Right atrium auricular region (tissue), 2 donors: Measurements from ENCODE around the gene GRAMD2A. TPM values are rescaled to one million over a fixed set of nuclear protein-coding genes. Genes with fewer than 3 reads are reported as not detected.

Experiments used
- DNase-seq: peaks from one replicate; pipeline ENCODE4 v3.0.0-alpha.2; 2019; ENCODE audit warnings: low spot score
- H3K27ac ChIP-seq, 2 donors: fragments of 200-600 bp; sonication (generic); 1 replicate in 1 of 2; 2 replicates in 1 of 2; pipeline ENCODE4 v1.5.1; 2016 to 2019
- H3K27me3 ChIP-seq, 2 donors: fragments of 200-600 bp; sonication (generic); one replicate each; pipeline versions ENCODE4 v1.5.1 to v1.6.0; 2017 to 2019
- H3K36me3 ChIP-seq: fragments of 200-600 bp; sonication (generic); one replicate; pipeline ENCODE4 v1.5.1; 2016
- H3K4me1 ChIP-seq, 2 donors: fragments of 200-600 bp; sonication (generic); one replicate each; pipeline versions ENCODE4 v1.5.1 to v1.6.0; 2017 to 2019
- H3K4me3 ChIP-seq, 2 donors: fragments of 200-600 bp; sonication (generic); 1 replicate in 1 of 2; 2 replicates in 1 of 2; pipeline ENCODE4 v1.5.1; 2017 to 2019; ENCODE audit warnings: mild to moderate bottlenecking in 1 of 2, moderate library complexity in 1 of 2
- H3K9me3 ChIP-seq, 2 donors: fragments of 200-600 bp; sonication (generic); one replicate each; pipeline ENCODE4 v1.5.1; 2019
- CTCF ChIP-seq, 2 donors: fragments of 200-600 bp; sonication (generic); IDR thresholded peaks; one replicate each; pipeline ENCODE4 v1.5.1; 2019; ENCODE audit warnings: antibody characterized with exemption in 2 of 2
- total RNA-seq, 2 donors: library from RNA; depleted of rRNA; stranded (reverse); fragments of >200 nt; gene quantifications; one replicate each; pipeline ENCODE4 v1.1.0, GENCODE V29; 2016

The GRAMD2A gene
- total RNA-seq, 2 donors from 2014 or later = 0.83 TPM; not detected in 1

GRCh38 chr15:72227192-72227586, 29.6 kb upstream of the GRAMD2A start:
- TF ChIP-seq CTCF (IDR thresholded peaks at IDR 0.05) = no peak
- no peaks in the 10 kb centered on the region for H3K27me3 ChIP-seq

GRCh38 chr15:72223278-72223677, 25.7 kb upstream of the GRAMD2A start:
- no peak overlapping the region for H3K4me3 ChIP-seq
- no peak for TF ChIP-seq CTCF (IDR thresholded peaks at IDR 0.05)
- no peak for DNase-seq
- H3K9me3 ChIP-seq = no peaks in the 10 kb centered on the region
- peak overlapping the region in 1 of 2 donors; percentile 45 for H3K27ac ChIP-seq
- H3K27me3 ChIP-seq = no peaks in the 10 kb centered on the region
- H3K36me3 ChIP-seq = peaks cover 23% of the 10 kb centered on the region
- peaks cover 0 to 77% of the 10 kb centered on the region in 2 donors for H3K4me1 ChIP-seq

More at GRCh38 chr15:72227192-72227586, 29.6 kb upstream of the GRAMD2A start:
- H3K9me3 ChIP-seq = no peaks in the 10 kb centered on the region
- peaks cover 6% of the 10 kb centered on the region for H3K36me3 ChIP-seq
- DNase-seq = no peak
- H3K4me3 ChIP-seq = no peak overlapping the region
- peak overlapping the region; percentile 70 to 98 for H3K27ac ChIP-seq
- peaks cover 0 to 65% of the 10 kb centered on the region in 2 donors for H3K4me1 ChIP-seq

- peak overlapping the region; percentile 45 to 65 for H3K27ac ChIP-seq
- H3K4me1 ChIP-seq = peaks cover 0 to 68% of the 10 kb centered on the region in 2 donors
- no peak for DNase-seq
- TF ChIP-seq CTCF (IDR thresholded peaks at IDR 0.05) = no peak
- H3K9me3 ChIP-seq = no peaks in the 10 kb centered on the region
- no peaks in the 10 kb centered on the region for H3K27me3 ChIP-seq
- peaks cover 32% of the 10 kb centered on the region for H3K36me3 ChIP-seq
- H3K4me3 ChIP-seq = no peak overlapping the region
Measured at GRCh38 chr15:72222393-72222792, 24.8 kb upstream of the GRAMD2A start.

- TF ChIP-seq CTCF (IDR thresholded peaks at IDR 0.05) = no peak
- H3K4me1 ChIP-seq = peaks cover 0 to 51% of the 10 kb centered on the region in 2 donors
Measured at GRCh38 chr15:72220687-72221086, 23.1 kb upstream of the GRAMD2A start.

GRCh38 chr15:72217216-72217615, 19.6 kb upstream of the GRAMD2A start:
- peaks cover 78% of the 10 kb centered on the region for H3K36me3 ChIP-seq
- peaks cover 0 to 30% of the 10 kb centered on the region in 2 donors for H3K4me1 ChIP-seq
- no peaks in the 10 kb centered on the region for H3K27me3 ChIP-seq
- H3K9me3 ChIP-seq = no peaks in the 10 kb centered on the region
- H3K27ac ChIP-seq = no peak overlapping the region
- no peak overlapping the region for H3K4me3 ChIP-seq
- no peak for DNase-seq
- no peak for TF ChIP-seq CTCF (IDR thresholded peaks at IDR 0.05)

More at GRCh38 chr15:72220687-72221086, 23.1 kb upstream of the GRAMD2A start:
- H3K36me3 ChIP-seq = peaks cover 49% of the 10 kb centered on the region
- H3K27ac ChIP-seq = peak overlapping the region; percentile 0 to 11
- H3K9me3 ChIP-seq = no peaks in the 10 kb centered on the region
- no peaks in the 10 kb centered on the region for H3K27me3 ChIP-seq
- DNase-seq = no peak
- H3K4me3 ChIP-seq = no peak overlapping the region

GRCh38 chr15:72216079-72216478, 18.5 kb upstream of the GRAMD2A start:
- Histone ChIP-seq H3K4me3 (no peak overlapping the region), H3K27ac (no peak overlapping the region), H3K4me1 (peaks cover 0 to 23% of the 10 kb centered on the region in 2 donors), H3K36me3 (peaks cover 89% of the 10 kb centered on the region), H3K9me3 (no peaks in the 10 kb centered on the region), H3K27me3 (no peaks in the 10 kb centered on the region)
- DNase-seq = no peak
- no peak for TF ChIP-seq CTCF (IDR thresholded peaks at IDR 0.05)
